ENCODE data around the gene MIER2. TPM values are rescaled to one million over a fixed set of nuclear protein-coding genes. Genes with fewer than 3 reads are reported as not detected.

MIER2 gene
- total RNA-seq, 2 experiments from 2014 or later = 9.5 to 11.5 TPM

DNA sequence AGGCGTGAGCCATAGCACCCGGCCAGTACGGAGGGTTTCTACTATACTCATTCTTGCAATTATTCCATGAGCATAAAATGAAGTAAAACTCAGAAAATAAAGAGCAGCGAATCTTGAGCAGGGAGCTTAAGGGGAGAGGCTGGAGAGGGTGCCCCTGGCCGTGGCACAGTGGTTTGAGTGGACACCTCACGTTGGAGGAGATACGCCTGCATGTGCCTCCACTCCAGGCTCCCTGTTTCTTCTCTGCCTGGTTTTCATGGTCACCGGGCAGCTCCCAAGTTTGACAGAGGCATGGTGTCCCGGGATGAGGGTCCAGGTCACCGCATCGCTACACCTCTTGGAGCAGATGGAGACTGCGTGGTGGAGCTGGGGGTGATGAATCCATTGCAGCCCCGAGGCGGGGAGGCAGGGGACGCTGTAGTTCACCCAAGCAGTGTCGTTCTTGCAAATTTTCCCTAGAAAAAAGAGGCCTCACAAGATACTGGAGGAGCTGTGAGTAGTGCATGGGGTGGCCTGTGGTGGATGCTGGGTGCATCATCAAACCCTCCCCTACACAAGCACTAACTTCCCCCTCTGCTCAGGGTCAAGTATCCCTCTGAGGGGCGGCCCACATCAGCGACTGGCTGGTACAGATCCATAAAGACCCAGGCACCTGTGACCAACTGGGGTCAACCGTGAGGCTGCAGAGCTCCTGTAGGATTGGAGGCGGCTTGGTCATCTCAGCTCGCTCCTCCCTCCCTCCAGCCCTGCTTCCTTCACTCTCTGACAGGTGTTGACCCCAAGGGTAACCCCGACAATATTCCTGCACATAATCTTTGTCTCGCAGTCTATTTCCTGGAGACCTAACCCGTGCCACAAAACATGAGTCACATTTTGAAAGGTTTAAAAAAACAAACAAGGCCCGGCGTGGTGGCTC is 3.6 kb upstream of the MIER2 start:
- H3K36me3 ChIP-seq (ENCODE audit: insufficient read depth, low read length) = no peaks in the 10 kb centered on the region
- no peaks in the 10 kb centered on the region for H3K27me3 Mint-ChIP-seq
- ChIA-PET CTCF (interaction anchor here (0.7 kb wide), 1 partner anchor 179 kb away, joined by 3 read pairs; no protein-coding TSS in a partner anchor), POLR2A (no interaction called here)
- H3K9me3 Mint-ChIP-seq = no peaks in the 10 kb centered on the region
- peaks cover 5% of the 10 kb centered on the region for H3K36me3 Mint-ChIP-seq (ENCODE audit: low read depth)
- no peak for DNase-seq
- H3K4me1 ChIP-seq (ENCODE audit: insufficient read depth, low read length) = peaks cover 17% of the 10 kb centered on the region
- no peak overlapping the region for H3K4me3 ChIP-seq (ENCODE audit: low read length)
- H3K4me3 Mint-ChIP-seq = no peak overlapping the region
- intact Hi-C loops (cut with DNase I, micrococcal nuclease) = no loop called here
- peaks cover 17% of the 10 kb centered on the region for H3K4me1 Mint-ChIP-seq (ENCODE audit: low read depth)
- H3K27me3 ChIP-seq (ENCODE audit: control insufficient read depth in 1 of 2, insufficient read depth in 2 of 2, low read length in 2 of 2) = no peaks in the 10 kb centered on the region
- H3K27ac ChIP-seq (ENCODE audit: low read depth in 1 of 2, low read length in 2 of 2) = no peak overlapping the region
- peaks cover 1 to 12% of the 10 kb centered on the region in 2 experiments for H3K9me3 ChIP-seq (ENCODE audit: control insufficient read depth in 1 of 2, insufficient read depth in 1 of 2, low read length in 2 of 2)
- H3K27ac Mint-ChIP-seq = no peak overlapping the region
- no peak for ATAC-seq (ENCODE audit: poor library complexity)
- TF ChIP-seq, protein P1, sequence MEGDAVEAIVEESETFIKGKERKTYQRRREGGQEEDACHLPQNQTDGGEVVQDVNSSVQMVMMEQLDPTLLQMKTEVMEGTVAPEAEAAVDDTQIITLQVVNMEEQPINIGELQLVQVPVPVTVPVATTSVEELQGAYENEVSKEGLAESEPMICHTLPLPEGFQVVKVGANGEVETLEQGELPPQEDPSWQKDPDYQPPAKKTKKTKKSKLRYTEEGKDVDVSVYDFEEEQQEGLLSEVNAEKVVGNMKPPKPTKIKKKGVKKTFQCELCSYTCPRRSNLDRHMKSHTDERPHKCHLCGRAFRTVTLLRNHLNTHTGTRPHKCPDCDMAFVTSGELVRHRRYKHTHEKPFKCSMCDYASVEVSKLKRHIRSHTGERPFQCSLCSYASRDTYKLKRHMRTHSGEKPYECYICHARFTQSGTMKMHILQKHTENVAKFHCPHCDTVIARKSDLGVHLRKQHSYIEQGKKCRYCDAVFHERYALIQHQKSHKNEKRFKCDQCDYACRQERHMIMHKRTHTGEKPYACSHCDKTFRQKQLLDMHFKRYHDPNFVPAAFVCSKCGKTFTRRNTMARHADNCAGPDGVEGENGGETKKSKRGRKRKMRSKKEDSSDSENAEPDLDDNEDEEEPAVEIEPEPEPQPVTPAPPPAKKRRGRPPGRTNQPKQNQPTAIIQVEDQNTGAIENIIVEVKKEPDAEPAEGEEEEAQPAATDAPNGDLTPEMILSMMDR (IDR thresholded peaks at IDR 0.05) = no peak

DNA sequence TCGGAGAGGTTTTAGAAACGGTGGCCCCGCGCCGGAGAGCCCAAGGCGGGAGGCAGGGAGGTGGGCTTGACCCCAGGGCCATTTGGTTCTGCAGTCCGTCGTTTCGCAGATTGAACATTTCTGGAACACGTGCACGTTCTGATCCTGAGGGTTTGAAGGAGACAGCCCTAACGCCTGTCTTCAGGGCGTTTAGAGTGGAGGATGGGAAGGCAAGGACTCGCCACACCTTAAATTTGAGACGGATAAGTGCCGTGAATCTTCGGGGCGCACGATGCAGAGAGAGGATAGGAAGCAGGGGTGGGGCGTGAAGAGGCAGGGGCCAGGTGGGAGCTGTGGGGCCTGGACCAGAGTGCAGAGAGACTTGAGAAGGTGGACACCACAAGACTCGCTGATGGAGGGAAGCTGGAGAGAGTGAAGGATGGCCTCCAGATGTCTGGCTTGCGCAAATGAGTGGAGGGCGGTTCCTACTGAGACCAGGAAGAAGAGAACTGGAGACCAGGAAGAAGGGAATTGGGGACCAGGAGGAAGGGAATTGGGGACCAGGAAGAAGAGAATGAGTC is 804 bp upstream of the MIER2 start:
- H3K36me3 Mint-ChIP-seq (ENCODE audit: low read depth) = peaks cover 5% of the 10 kb centered on the region
- CTCF ChIA-PET = interaction anchor here (1.7 kb wide), 1 partner anchor 161 kb away, joined by 5 read pairs; no protein-coding TSS in a partner anchor
- H3K4me3 ChIP-seq (ENCODE audit: low read length) = peak overlapping the region; percentile 71
- POLR2A ChIA-PET = no interaction called here
- peaks cover 45% of the 10 kb centered on the region for H3K4me1 Mint-ChIP-seq (ENCODE audit: low read depth)
- no peak overlapping the region for H3K27ac ChIP-seq (ENCODE audit: low read depth in 1 of 2, low read length in 2 of 2)
- peaks cover 45% of the 10 kb centered on the region for H3K4me1 ChIP-seq (ENCODE audit: insufficient read depth, low read length)
- H3K27me3 Mint-ChIP-seq = no peaks in the 10 kb centered on the region
- DNase-seq (no peak), ATAC-seq (ENCODE audit: poor library complexity) (no peak)
- H3K27ac Mint-ChIP-seq = peak overlapping the region; percentile 19
- TF ChIP-seq, protein P1 (IDR thresholded peaks at IDR 0.05) = no peak
- no peaks in the 10 kb centered on the region for H3K9me3 Mint-ChIP-seq
- no peaks in the 10 kb centered on the region for H3K27me3 ChIP-seq (ENCODE audit: control insufficient read depth in 1 of 2, insufficient read depth in 2 of 2, low read length in 2 of 2)
- H3K36me3 ChIP-seq (ENCODE audit: insufficient read depth, low read length) = peaks cover 6% of the 10 kb centered on the region
- intact Hi-C loops (cut with DNase I, micrococcal nuclease) = no loop called here
- H3K4me3 Mint-ChIP-seq = peak overlapping the region; percentile 91
- H3K9me3 ChIP-seq (ENCODE audit: control insufficient read depth in 1 of 2, insufficient read depth in 1 of 2, low read length in 2 of 2) = peaks cover 0 to 14% of the 10 kb centered on the region in 2 experiments

DNA sequence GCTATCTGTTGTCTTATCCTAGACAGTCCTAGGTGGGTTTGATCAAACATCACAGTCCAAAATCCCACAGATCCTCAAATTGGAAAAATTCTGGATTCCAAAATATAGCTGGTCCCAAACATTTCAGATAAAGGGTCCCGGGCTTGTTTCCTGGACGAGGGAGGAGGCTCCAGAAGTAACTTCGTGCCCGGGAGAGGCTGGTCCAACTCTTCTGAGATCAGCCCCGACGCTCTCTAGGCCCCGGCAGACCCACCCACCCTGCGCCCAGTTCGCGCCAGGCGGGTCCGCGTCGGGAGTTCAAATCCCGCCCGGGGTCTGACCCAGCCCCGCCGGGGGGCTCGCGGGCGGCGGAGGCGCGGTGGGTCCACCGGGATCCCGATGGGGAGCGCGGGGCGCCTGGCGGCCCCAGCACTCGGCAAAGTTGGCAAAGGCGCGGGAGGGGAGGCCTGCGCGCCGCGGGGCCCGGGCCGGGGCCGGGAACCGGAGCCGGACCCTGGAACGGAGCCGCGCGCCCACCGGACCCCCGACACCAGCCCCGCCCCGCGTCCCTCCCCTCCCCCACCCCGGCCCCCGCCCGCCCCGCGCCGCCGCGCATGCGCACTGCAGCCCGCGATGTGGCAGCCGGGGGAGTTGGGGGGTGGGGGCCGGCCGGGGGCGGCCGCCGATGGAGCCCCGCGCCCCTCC is 513 bp downstream of the MIER2 start:
- no peaks in the 10 kb centered on the region for H3K27me3 Mint-ChIP-seq
- ChIA-PET CTCF (interaction anchor here (1.1 to 1.7 kb wide), 2 partner anchors 163 to 167 kb away, joined by 3 to 5 read pairs; no protein-coding TSS in a partner anchor), POLR2A (no interaction called here)
- ATAC-seq (ENCODE audit: poor library complexity) (peak; percentile 51), DNase-seq (peak in 8 of 14 experiments; percentile 6 to 74 (median 26))
- peak overlapping the region; percentile 63 for H3K27ac Mint-ChIP-seq
- H3K9me3 Mint-ChIP-seq = no peaks in the 10 kb centered on the region
- peaks cover 0 to 14% of the 10 kb centered on the region in 2 experiments for H3K9me3 ChIP-seq (ENCODE audit: control insufficient read depth in 1 of 2, insufficient read depth in 1 of 2, low read length in 2 of 2)
- H3K4me1 Mint-ChIP-seq (ENCODE audit: low read depth) = peaks cover 58% of the 10 kb centered on the region
- no peak overlapping the region for H3K27ac ChIP-seq (ENCODE audit: low read depth in 1 of 2, low read length in 2 of 2)
- TF ChIP-seq, protein P1 (IDR thresholded peaks at IDR 0.05) = no peak
- H3K4me3 ChIP-seq (ENCODE audit: low read length) = peak overlapping the region; percentile 59
- H3K4me1 ChIP-seq (ENCODE audit: insufficient read depth, low read length) = peaks cover 46% of the 10 kb centered on the region
- H3K27me3 ChIP-seq (ENCODE audit: control insufficient read depth in 1 of 2, insufficient read depth in 2 of 2, low read length in 2 of 2) = no peaks in the 10 kb centered on the region
- peaks cover 10% of the 10 kb centered on the region for H3K36me3 ChIP-seq (ENCODE audit: insufficient read depth, low read length)
- peaks cover 15% of the 10 kb centered on the region for H3K36me3 Mint-ChIP-seq (ENCODE audit: low read depth)
- peak overlapping the region; percentile 80 for H3K4me3 Mint-ChIP-seq
- intact Hi-C loops (cut with DNase I, micrococcal nuclease) = loop anchor here in 1 of 2 experiments (5.0 kb wide), 2 partner anchors 143 to 163 kb away; partner anchors contain the start of gene TPGS1

Measured in CD4-positive, alpha-beta T cell (primary cell).